HG02623 (cell line): ENCODE results near the gene DDX5.
"Not testable (repeated sequence)": the region's sequence is repeated elsewhere in the genome, so short reads cannot be mapped to it uniquely, and the experiment has no call there.

Source experiments
- ATAC-seq: cut with Tn5 transposase; IDR thresholded peaks from one replicate; pipeline ENCODE4 v1.9.1; 2021; ENCODE audit warnings: moderate library complexity; ENCODE audit not compliant: unreplicated experiment

The DDX5 gene

DNA sequence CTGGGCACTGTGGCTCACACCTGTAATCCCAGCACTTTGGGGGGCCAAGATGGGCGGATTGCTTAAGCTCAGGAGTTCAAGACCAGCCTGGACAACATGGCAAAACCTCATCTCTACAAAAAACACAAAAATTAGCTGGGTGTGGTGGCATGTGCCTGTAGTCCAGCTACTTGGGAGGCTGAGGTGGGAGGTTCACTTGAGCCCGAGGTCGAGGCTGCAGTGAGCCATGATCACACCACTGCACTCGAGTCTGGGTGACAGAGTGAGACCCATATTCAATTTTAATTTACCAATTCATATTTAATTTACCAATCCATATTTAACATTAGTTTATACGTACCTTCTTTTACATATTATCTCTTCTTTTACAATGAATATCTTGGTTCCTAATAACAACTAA, 10.8 kb downstream of the DDX5 start:
- ATAC-seq, result not testable (repeated sequence)

DNA sequence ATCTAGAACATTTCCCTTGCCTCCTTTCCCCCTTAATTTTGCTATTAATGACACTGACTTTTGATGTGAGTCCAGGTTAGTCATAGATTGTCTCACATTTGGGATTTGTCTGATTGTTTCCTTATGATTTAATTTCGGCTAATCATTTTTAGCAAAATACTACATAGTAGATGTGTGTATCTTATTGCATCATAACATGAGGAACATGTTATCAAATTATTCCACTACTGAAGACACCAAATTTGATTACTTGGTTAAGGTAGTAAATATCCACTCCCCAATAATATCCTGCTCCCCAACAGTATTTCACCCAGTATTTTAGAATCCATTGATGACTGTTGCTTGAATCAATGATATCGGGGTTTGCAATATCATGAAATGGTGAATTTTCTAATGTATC, 12.0 kb downstream of the DDX5 start:
- no peak for ATAC-seq

DNA sequence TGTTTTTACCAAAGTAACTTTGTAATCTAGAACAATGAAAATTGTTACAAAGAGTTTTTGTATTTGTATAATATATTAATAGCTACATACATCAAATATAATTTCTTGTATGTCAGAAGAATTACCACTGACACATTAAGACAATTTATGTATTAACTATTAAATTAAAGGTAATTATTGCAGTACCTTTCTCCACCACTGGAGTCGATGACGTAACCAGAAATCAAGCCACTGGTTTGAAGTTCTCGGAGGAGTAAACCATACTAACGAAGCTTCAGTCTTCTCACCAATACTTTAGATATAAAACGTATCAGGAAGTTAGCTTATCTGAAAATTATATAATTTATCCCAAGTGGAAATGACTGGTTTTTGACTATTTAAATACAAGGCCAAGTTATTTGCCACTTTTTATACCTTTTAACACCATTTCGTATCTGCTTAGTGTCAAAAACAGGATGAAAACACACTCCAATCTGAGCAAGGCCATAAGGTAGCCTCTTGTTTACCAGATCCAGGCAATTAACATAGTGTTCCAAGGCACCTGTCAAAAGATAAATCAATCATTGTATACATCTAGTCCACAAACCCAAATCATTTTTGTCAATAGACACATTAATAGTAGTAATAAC, 13.5 kb downstream of the DDX5 start:
- ATAC-seq, result no peak

DNA sequence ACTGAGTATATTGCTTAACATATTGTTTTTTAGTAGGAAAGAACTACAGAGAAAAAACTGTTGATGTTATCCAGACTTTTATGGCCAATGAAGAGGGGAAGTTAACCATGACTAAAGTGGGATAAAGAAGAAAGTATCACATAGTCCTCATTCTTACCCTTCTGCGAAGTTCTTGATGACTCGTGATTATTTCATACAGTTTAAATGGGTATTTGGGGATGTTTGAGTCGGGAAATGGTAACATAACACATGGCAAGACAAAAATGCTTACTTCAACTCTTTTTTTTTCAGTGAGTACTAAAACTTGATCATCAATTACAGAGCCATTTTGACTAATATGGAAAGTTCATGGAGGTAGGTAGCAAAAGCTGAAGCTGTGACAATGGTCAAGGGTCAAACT, 14.1 kb downstream of the DDX5 start:
- no peak for ATAC-seq

DNA sequence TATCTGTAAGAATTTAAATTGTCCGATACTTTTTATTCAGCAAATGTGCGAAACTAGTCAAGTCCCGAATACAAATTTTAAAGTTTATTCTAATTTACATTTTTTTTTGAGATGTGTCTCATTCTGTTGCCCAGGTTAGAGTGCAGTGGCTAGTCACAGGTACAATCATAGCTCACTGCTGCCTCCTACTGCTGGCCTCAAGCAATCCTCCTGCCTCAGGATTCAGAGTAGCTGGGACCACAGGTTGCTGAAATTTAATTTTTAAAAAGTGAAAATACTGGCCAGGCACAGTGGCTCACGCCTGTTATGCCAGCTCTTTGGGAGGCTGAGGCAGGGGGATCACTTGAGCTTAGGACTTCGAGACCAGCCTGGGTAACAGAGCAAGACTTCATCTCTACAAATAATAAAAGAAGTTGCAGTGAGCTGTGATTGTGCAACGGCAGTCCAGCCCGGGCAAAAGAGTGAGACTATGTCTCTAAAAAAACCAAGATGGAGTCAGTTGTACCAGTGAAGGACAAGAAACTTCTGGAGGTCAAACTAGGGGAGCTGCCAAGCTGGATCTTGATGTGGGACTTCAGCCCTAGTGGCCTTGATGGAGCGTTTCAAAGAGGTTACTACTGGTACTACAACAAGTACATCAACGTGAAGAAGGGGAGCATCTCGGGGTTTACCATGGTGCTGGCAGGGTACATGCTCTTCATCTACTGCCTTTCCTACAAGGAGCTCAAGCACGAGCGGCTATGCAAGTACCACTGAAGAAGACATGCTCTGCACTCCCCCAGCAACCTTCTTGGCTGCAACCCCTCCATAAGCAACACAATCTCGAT, 14.8 kb downstream of the DDX5 start:
- ATAC-seq, result no peak

DNA sequence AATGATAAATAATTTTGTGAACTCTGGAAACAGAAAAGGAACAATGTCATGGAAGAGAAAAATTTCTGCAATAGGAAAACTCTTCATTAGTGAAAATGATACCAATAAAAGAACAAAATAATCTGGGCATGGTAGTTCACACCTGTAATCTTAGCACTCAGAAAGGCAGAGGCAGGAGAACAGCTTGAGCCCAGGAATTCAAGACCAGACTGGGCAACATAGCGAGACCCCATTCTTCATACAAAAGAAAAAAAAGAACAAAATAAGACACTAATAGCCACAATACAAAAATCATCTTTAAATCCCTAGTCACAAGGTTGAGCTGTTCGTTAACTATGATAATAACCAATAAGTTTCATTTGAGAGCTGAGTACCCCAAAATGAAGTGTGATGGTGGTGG, 17.8 kb downstream of the DDX5 start:
- no peak for ATAC-seq

DNA sequence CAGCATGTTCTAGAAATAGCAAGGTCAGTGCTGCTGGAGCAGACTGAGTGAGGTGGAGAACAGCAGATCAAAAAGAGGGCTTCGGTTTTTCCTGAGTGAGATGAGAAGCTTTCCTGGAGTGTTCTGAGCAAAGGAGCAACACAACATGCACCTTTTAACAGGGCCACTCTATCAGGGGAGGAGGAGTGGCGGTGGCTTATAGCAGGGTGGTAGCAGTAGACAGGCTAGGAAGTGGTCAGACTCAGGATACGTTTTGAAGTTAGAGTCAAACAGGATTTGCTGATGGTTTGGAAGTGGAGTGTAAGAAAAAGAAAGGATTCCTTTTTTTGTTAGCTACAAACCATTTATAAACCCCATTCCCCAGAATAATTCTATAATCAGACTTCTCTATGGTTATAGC, 21.7 kb downstream of the DDX5 start:
- no peak for ATAC-seq

DNA sequence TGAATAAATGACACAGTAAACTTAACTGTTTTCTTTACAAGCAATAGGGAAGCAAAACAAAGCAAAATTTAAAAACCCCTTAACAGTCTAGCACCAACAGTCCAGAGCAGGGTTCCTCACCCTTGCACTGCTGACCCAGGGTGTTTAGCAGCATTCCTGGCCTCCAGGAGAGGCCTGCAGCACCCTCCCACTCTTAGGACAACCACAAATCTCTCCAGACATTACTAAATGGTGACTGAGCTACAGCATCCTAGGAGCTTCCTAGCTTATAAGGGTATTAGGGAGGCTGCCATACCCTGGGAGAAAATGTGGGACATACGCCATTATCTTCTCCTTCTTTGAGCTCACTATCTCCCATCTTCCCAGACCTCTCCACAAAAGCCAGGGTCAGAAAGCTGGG, 25.1 kb downstream of the DDX5 start:
- ATAC-seq, result no peak

DNA sequence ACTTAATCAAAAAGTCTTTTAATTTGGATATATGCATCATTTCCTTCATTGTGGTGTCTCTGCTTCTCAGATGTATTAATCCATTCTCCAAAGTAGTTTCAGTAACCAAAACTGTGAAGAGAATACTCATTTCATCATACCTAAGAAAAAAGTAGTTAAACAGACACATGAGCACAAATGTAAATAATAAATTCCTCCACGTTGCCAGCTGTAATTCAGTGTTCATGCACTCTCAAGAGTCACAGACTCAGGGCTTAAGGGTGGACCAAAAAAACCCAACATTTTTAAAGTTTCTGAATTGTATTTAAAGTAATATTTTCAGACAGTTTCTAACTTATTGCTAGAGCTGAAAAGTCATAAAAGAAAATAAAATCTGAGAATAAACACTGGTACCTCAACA, 28.2 kb downstream of the DDX5 start:
- no peak for ATAC-seq

DNA sequence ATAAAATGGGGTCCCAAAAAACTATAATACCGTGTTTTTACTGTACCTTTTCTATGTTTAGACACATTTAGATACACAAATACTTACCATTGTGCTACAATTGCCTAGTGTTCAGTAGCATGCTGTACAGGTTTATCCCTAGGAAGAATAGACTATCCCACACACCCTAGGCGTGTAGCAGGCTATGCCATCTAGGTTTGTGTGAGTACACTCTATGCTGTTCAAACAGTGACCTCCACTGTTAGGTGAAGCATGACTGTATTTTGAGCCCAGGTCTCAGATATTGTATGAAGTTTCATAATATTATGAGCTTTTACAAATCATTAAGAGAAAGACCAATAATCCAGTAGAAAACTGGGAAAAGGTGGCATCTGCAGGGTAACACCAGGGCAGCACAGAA, 33.5 kb downstream of the DDX5 start:
- no peak for ATAC-seq

DNA sequence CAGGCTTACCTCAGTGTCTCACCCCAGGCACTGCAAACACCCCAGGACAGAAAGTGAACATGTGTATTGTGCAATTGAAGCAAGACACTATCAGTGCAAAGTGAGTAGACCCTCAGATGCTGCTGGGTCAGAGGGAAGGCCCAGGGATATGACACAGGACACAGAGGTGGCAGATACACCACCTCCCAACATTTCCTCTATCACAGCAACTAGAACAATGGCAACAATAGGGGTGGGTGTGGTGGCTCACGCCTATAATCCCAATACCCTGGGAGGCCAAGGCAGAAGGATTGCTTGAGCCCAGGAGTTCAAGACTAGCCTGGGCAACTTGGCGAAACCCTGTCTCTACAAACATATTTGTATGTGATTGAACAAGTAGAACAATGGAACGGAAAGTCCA, 34.6 kb downstream of the DDX5 start:
- no peak for ATAC-seq

DNA sequence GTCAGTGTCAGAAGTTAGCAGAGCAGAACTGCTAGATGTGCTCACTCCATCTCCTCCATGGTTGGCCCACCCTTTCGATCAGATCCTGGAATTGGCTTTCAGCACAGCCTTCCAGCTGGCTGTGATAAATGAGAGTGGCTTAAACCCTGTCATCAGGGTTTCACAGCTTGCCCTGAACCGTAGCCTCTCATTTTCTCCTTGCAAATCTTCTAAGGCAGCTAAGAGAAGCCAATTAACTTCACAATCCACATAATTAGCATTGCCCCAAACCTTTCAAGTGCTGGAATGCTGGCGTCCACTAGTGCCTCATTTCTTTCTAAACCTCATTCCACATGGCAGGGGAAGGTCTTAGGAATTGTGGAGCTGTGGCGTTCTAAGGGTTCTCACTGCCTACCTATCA, 35.5 kb downstream of the DDX5 start:
- ATAC-seq, result no peak

DNA sequence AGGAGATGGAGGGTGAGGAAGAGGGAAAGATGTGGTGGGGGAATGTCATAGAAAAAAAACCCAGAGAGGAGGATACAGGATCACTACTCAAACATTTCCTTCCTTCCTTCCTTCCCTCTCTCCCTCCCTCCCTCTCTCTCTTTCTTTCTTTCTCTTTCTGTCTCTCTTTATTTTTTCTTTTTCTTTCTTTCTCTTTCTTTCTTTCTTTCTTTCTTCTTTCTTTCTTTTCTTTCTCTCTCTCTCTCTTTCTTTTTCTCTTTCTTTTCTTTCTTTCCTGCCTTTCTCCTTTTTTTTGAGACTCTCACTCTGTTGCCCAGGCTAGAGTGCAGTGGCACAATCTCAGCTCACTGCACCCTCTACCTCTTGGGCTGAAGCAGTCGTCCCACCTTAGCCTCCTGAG, 39.3 kb downstream of the DDX5 start:
- ATAC-seq, result not testable (repeated sequence)

DNA sequence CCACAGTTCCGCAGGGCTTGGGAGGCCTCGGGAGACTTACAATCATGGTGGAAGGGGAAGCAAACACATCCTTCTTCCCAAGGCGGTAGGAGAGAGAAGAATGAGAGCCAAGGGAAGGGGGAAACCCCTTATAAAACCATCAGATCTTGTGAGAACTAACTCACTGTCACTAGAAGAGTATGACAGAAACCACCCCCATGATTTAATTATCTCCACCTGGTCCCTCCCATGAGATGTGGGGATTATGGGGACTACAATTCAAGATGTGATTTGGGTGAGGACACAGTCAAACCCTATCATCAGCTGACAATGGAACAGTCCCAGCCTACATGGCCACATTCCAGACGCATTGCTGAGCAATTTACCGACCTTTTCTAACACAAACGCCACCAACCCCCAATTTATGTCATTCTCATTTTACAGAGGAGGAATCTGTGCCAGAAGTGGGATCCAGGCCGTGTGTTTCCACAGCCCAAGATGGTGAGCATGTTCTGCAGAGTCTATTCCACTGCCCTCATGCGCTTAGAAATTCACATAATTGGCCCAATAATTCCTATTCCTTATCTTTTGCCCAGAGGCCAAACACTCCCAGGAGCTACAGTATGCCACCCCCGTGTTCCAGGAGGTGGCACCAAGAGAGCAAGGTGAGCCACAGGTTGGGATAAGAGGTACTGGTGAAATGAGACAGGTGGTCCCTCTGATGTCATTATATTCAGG, 39.9 kb downstream of the DDX5 start:
- ATAC-seq, result no peak

DNA sequence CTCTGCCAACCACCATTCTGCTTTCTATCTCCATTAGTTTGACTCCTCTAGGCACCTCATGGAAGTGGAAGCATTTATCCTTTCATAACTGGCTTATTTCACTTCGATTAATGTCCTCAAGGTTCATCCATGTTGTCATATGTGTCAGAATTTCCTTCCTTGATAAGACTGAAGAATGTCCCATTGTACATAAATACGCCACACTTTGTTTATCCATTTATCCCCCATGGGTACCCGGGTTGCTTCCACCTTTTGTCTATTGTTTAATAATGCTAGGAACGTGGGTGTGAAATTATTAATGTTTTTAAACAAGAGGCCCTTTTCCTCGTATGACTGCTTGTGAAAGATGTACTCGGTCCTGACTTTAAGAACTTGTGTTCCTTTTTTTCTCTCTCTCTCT, 44.3 kb downstream of the DDX5 start:
- ATAC-seq, result no peak

DNA sequence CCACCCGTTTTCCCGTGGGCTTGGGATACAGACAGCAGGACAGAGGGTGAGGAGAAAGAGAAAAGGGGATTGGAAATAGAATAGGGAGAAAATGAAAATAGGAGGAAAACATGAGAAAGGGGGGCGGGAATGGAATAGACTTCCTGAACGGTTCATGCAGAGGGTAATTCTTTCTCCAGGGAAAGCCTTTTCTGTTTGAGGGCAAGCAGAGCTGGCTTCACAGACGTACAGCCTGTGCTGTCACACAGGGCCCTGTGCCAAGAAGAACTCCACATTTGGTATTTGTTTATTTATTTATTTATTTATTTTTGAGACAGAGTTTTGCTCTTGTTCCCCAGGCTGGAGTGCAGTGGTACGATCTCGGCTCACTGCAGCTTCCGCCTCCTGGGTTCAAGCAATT, 45.1 kb downstream of the DDX5 start:
- ATAC-seq, result no peak

DNA sequence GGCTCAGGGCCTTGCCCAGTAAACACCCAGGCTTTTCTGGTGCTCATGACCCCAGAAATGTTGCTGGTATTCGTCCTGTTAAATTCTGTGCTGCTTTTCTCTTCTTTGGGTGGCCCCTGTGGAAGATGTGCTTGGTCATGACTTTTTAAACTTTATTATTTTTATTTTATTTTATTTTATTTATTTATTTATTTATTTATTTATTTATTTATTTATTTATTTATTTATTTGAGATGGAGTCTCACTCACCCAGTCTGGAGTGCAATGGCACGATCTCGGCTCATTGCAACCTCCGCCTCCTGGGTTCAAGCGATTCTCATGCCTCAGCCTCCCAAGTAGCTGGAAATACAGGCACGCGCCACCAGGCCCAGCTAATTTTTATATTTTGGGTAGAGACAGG, 46.3 kb downstream of the DDX5 start:
- ATAC-seq, result not testable (repeated sequence)

DNA sequence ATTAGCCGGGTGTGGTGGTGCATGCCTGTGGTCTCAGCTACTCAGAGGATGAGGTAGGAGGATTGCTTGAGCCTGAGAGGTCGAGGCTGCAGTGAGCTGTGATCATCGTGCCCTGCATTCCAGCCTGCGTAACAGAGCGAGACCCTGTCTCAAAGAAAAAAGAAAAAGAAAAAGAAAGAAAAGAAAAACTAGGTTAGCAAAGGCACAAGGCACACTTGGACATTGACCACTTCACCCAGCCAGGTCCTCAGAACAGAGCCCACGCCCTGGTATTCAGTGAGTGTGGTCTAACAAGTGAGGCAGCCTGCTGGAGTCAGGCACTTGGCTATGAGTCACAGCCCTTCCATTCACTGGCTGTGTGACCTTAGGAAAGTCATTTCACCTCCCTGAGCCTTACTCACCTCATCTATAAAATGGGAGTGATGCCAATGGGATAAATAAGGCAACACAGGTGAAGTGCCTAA, 46.8 kb downstream of the DDX5 start:
- no peak for ATAC-seq

DNA sequence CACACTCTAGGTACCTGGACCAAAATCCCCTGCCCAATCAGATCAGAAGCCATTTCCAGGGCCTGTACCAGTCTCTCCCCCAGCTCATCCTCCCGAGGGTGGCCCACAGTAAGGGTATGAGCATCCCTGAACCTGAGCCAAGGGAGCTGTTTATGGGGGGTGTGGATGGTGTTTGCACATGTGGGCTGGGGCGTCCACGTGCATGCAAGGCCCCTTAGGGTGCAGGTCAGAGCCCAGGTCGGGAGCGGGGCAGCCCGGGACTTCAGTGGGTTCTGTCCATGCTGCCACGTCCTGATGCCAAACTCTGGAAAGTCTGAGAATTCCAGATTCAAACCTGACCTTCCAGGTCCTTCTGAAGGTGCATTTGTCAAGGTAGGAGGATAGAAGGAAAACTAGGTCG, 47.3 kb downstream of the DDX5 start:
- ATAC-seq, result no peak

DNA sequence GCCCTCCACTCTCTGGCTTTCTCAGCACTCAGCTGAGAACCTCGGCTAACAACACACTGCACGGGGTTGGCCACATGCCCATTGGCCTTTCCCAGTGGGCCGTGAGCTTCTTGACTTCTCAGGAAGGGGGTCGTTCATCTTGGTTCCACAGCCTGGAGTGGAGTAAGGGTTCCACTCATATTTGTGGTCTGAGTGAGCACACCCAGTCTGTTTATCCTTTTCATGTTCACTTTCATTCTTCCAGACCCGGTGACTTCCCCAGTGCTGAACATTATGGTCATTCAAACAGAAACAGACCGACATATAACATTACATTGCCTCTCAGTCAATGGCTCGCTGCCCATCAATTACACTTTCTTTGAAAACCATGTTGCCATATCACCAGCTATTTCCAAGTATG, 48.9 kb downstream of the DDX5 start:
- no peak for ATAC-seq

DNA sequence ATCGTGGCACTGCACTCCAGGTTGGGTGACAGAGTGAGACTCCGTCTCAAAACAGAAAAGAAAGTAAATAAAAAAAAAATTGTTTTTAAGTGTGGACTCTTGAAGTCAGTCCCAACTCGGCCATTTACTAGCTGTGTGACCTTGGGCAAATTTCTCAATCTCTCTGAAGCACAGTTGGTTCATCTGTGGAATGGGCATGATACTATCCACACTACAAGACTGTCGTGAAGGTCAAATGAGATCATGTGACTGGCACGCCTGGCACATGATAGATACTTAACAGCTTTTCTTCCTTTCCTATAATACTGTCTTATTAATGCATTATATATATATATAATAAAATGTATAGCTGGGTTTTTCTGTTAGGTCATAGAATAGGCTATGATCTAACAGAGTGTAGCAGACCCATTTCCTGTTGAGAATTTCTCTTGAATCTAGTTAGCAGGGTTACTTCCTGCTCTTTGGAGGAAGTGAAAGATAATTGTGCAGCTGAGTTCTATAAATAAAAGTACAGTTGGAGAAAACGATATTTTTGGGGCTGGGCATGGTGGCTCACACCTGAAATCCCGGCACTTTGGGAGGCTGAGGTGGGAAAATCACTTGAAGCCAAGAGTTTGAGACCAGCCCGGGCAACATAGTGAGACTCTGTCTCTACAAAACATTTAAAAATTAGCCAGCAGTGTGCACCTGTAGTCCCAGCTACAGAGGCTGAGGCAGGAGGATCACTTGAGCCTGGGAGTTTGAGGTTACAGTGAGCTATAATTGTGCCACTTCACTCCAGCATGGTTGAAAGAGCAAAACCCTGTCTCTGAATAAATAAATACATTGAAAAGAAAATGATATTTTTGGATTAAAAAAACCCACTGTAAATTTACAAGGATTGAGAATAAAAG, 49.9 kb downstream of the DDX5 start:
- no peak for ATAC-seq
